ENCODE measurements around the gene HINFP. TPM values are rescaled to one million over a fixed set of nuclear protein-coding genes. Genes with fewer than 3 reads are reported as not detected.
A peak's percentile ranks its signal among the peaks of the same experiment; 100 is the strongest.
"Not testable (repeated sequence)": the region's sequence is repeated elsewhere in the genome, so short reads cannot be mapped to it uniquely, and the experiment has no call there.

The HINFP gene
- total RNA-seq, 1 donor from 2014 or later = 11.9 TPM

- H3K4me3 ChIP-seq (ENCODE audit: low read depth, low read length) = no peak overlapping the region
- TF ChIP-seq, protein P1, sequence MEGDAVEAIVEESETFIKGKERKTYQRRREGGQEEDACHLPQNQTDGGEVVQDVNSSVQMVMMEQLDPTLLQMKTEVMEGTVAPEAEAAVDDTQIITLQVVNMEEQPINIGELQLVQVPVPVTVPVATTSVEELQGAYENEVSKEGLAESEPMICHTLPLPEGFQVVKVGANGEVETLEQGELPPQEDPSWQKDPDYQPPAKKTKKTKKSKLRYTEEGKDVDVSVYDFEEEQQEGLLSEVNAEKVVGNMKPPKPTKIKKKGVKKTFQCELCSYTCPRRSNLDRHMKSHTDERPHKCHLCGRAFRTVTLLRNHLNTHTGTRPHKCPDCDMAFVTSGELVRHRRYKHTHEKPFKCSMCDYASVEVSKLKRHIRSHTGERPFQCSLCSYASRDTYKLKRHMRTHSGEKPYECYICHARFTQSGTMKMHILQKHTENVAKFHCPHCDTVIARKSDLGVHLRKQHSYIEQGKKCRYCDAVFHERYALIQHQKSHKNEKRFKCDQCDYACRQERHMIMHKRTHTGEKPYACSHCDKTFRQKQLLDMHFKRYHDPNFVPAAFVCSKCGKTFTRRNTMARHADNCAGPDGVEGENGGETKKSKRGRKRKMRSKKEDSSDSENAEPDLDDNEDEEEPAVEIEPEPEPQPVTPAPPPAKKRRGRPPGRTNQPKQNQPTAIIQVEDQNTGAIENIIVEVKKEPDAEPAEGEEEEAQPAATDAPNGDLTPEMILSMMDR (conservative IDR thresholded peaks at IDR 0.05; ENCODE audit: low read depth, low read length) = peak; percentile 77
- DNase-seq (ENCODE audit: low read depth) = no peak
Measured at GRCh38 chr11:119134389-119134978, 13.1 kb downstream of the HINFP start.

DNA sequence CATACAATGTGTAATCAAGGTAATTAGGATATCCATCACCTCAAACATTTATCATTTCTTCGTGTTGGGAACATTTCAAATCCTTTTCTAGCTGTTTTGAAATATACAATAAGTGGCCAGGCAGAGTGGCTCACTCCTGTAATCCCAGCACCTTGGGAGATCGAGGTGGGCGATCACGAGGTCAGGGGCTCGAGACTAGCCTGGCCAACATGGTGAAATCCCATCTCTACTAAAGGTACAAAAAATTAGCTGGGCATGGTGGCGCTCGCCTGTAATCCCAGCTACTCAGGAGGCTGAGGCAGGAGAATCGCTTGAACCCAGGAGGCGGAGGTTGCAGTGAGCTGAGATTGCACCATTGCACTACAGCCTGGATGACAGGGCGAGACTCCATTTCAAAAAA, 17.9 kb downstream of the HINFP start:
- DNase-seq (ENCODE audit: low read depth); H3K4me3 ChIP-seq (ENCODE audit: low read depth, low read length): not testable (repeated sequence)

DNA sequence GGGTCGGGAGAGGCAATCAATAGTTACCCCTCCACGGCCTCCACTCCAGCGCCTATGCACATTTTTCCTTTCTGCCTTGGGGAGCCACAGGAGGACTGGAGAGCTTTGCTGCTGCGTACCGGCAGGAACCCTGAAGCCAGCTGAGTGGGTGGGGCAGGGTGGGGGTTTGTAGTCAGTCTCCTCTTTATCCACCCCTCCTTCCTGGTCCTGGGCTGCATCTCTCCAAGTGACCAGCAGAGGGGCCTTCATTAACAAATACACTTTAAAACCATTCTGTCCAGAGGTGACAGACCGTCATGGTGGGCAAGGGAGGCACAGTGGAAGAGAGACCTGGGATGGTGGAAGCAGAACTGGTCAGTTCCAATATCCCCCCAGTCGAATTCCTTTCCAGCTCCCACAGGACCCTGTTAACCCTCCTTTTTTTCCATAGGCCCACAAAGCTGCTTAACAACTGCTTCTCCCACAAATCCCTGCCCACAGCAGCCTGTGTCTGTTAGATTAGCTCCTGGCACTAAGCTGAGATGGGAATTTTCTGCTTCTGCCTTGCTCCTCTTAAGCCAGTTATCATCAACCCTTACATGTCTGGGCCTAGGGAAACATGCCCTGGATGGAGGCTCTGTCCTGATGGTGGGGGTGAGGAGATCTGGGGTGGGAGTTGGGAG, 23.6 kb downstream of the HINFP start:
- TF ChIP-seq, protein P1 (conservative IDR thresholded peaks at IDR 0.05; ENCODE audit: low read depth, low read length) = peak; percentile 66
- no peak for DNase-seq (ENCODE audit: low read depth)
- H3K4me3 ChIP-seq (ENCODE audit: low read depth, low read length) = no peak overlapping the region

DNA sequence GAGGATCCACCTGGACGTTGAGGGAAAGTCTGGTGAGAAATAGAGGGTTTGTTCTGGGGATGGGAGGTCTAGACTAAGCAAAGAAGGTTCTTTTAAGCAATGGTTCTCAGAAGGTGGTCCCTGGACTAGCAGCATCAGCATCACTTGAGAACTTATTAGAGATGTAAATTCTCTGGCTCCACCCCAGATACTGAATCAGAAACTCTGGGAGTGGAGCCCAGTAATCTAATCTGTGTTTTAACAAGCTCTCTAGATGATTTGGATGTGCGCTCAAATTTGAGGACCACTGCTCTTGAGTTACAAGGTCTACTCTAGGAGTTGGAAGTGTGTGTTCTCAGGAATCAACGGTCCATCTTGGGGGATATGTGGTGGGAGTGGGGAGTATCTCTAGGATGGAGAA, 24.2 kb downstream of the HINFP start:
- TF ChIP-seq, protein P1 (conservative IDR thresholded peaks at IDR 0.05; ENCODE audit: low read depth, low read length) = no peak

GRCh38 chr11:119147604-119148333, 26.4 kb downstream of the HINFP start:
- DNase-seq (ENCODE audit: low read depth) = no peak
- no peak overlapping the region for H3K4me3 ChIP-seq (ENCODE audit: low read depth, low read length)
- TF ChIP-seq, protein P1 (conservative IDR thresholded peaks at IDR 0.05; ENCODE audit: low read depth, low read length) = no peak

More for the DNA sequence above, 24.2 kb downstream of the HINFP start:
- no peak overlapping the region for H3K4me3 ChIP-seq (ENCODE audit: low read depth, low read length)
- no peak for DNase-seq (ENCODE audit: low read depth)

DNA sequence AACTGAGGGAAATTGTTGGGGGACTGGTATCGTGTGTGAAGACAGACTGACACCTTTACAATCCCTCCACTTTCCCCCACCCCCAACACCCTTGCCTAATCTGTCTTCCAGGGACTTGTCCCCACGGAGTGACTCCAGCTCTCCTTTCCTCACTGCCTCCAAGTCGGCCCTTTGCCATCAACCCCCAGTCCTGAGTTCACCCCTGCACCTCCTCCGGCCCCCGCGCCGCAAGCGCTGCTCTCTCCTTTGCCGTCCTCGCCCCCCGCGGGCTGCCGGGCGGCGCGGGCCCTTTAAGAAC, 27.3 kb downstream of the HINFP start:
- peak overlapping the region; percentile 57 for H3K4me3 ChIP-seq (ENCODE audit: low read depth, low read length)
- TF ChIP-seq, protein P1 (conservative IDR thresholded peaks at IDR 0.05; ENCODE audit: low read depth, low read length) = no peak
- no peak for DNase-seq (ENCODE audit: low read depth)

- TF ChIP-seq, protein P1 (conservative IDR thresholded peaks at IDR 0.05; ENCODE audit: low read depth, low read length) = no peak
- DNase-seq (ENCODE audit: low read depth) = no peak
- peak within 1 kb of the TSS; percentile 57 for H3K4me3 ChIP-seq (ENCODE audit: low read depth, low read length)
Measured at GRCh38 chr11:119149018-119149785, 27.8 kb downstream of the HINFP start, which contains the start of gene ABCG4. Gene ABCG4 (plus strand): TSS chr11:119149052. CDS start chr11:119149966, 914 bp downstream.

All from epithelial cell of proximal tubule (primary cell).